RPMI8226 (cell line): Measurements from ENCODE around the gene ADAM15.

Experiments used
- DNase-seq: peaks from one replicate; pipeline ENCODE4 v3.0.0-alpha.2; 2015

Gene ADAM15

GRCh38 chr1:155012776-155013602 is 38.1 kb upstream of the ADAM15 start:
- DNase-seq: no peak

GRCh38 chr1:155013632-155014031 is 37.5 kb upstream of the ADAM15 start:
- DNase-seq: no peak

- no peak for DNase-seq
These were observed 36.2 kb upstream of the ADAM15 start for GRCh38 chr1:155014709-155015508.

- DNase-seq: peak; percentile 49
These were observed 35.4 kb upstream of the ADAM15 start for GRCh38 chr1:155015527-155016230.

- peak; percentile 98 for DNase-seq
These were observed 34.8 kb upstream of the ADAM15 start for GRCh38 chr1:155016231-155016831.

- peak; percentile 95 for DNase-seq
These were observed 33.8 kb upstream of the ADAM15 start for GRCh38 chr1:155017041-155017945.

GRCh38 chr1:155017946-155018316 is 33.2 kb upstream of the ADAM15 start:
- DNase-seq: peak; percentile 69

GRCh38 chr1:155018617-155019348 is 32.3 kb upstream of the ADAM15 start:
- DNase-seq: peak; percentile 98

GRCh38 chr1:155019377-155020245 is 31.5 kb upstream of the ADAM15 start:
- peak; percentile 89 for DNase-seq

- no peak for DNase-seq
These were observed 28.8 kb upstream of the ADAM15 start for GRCh38 chr1:155022136-155022926.

GRCh38 chr1:155022927-155023236 is 28.2 kb upstream of the ADAM15 start:
- DNase-seq: peak; percentile 88

GRCh38 chr1:155023627-155024026 is 27.5 kb upstream of the ADAM15 start:
- DNase-seq: no peak

- no peak for DNase-seq
These were observed 26.8 kb upstream of the ADAM15 start for GRCh38 chr1:155024315-155024714.

- no peak for DNase-seq
These were observed 25.0 kb upstream of the ADAM15 start for GRCh38 chr1:155026154-155026553.

- no peak for DNase-seq
These were observed 24.5 kb upstream of the ADAM15 start for GRCh38 chr1:155026588-155026987.

- DNase-seq: no peak
These were observed 21.4 kb upstream of the ADAM15 start for GRCh38 chr1:155029513-155030242.

GRCh38 chr1:155030243-155030795 is 20.8 kb upstream of the ADAM15 start:
- no peak for DNase-seq

GRCh38 chr1:155030899-155031298 is 20.2 kb upstream of the ADAM15 start:
- no peak for DNase-seq
